Right hindlimb (tissue), 1 donor: ENCODE results near the gene CCDC194.

Source experiments
- DNase-seq: peaks from one replicate; pipeline ENCODE4 v3.0.0-alpha.2; 2018

CCDC194 gene

GRCh38 chr19:17405250-17406045 lies 11.5 kb upstream of the CCDC194 start, which contains the start of gene BST2:
BST2 (minus strand) TSS chr19:17405630; CDS start chr19:17405575, 55 bp downstream.
- DNase-seq: no peak

- no peak for DNase-seq
Measured at GRCh38 chr19:17404621-17405249, 10.7 kb upstream of the CCDC194 start.

- DNase-seq: no peak
Measured at GRCh38 chr19:17404015-17404414, 10.0 kb upstream of the CCDC194 start.

- DNase-seq: no peak
Measured at GRCh38 chr19:17402982-17403855, 9.2 kb upstream of the CCDC194 start.

- DNase-seq: no peak
Measured at GRCh38 chr19:17401628-17402027, 7.6 kb upstream of the CCDC194 start.

- DNase-seq: no peak
Measured at GRCh38 chr19:17398902-17399527, 5.0 kb upstream of the CCDC194 start.

- DNase-seq: peak; percentile 51
Measured at GRCh38 chr19:17394891-17395415, 957 bp upstream of the CCDC194 start.

- peak; percentile 36 for DNase-seq
Measured at GRCh38 chr19:17393002-17393401, 994 bp downstream of the CCDC194 start.

- DNase-seq: no peak
Measured at GRCh38 chr19:17391371-17392151, 2.4 kb downstream of the CCDC194 start.

GRCh38 chr19:17390665-17391370 lies 3.2 kb downstream of the CCDC194 start:
- DNase-seq: peak; percentile 95

GRCh38 chr19:17389957-17390664 lies 3.9 kb downstream of the CCDC194 start:
- no peak for DNase-seq

- no peak for DNase-seq
Measured at GRCh38 chr19:17389288-17389687, 4.7 kb downstream of the CCDC194 start.

- DNase-seq: peak; percentile 84
Measured at GRCh38 chr19:17385878-17386611, 8.0 kb downstream of the CCDC194 start.

- no peak for DNase-seq
Measured at GRCh38 chr19:17380426-17381138, 13.4 kb downstream of the CCDC194 start.

GRCh38 chr19:17379221-17379631 lies 14.8 kb downstream of the CCDC194 start:
- peak; percentile 61 for DNase-seq

GRCh38 chr19:17378271-17378670 lies 15.7 kb downstream of the CCDC194 start:
- DNase-seq: no peak

- no peak for DNase-seq
Measured at GRCh38 chr19:17376935-17377600, 16.9 kb downstream of the CCDC194 start, which contains the start of gene PLVAP. PLVAP (minus strand) TSS chr19:17377342; CDS start chr19:17377288, 54 bp downstream.

GRCh38 chr19:17370026-17370587 lies 23.9 kb downstream of the CCDC194 start:
- no peak for DNase-seq
